K562 (cell line): ENCODE measurements around the gene RIOK3. TPM values are rescaled to one million over a fixed set of nuclear protein-coding genes. Genes with fewer than 3 reads are reported as not detected.

Experiments used
- ARID3A ChIP-seq: IDR thresholded peaks from 2 replicates; pipeline ENCODE4 v1.6.1; 2012; ENCODE audit warnings: low read depth, low read length, improper control_type of control experiment, borderline replicate concordance
- BMI1 ChIP-seq: fragments of 150-350 bp; IDR thresholded peaks from 2 replicates; pipeline ENCODE4 v1.6.1; 2014; ENCODE audit warnings: low read length
- CC2D1A ChIP-seq: fragments of 450-650 bp; IDR thresholded peaks from 2 replicates; pipeline ENCODE4 v1.6.1; 2017; ENCODE audit warnings: mild to moderate bottlenecking
- EHMT2 ChIP-seq: fragments of 450-650 bp; IDR thresholded peaks from 2 replicates; pipeline ENCODE4 v1.6.1; 2018; ENCODE audit warnings: antibody characterized with exemption
- FOXJ3 ChIP-seq: sonication (generic); formaldehyde crosslinking; IDR thresholded peaks from 2 replicates; pipeline ENCODE4 v1.4.0; 2020; ENCODE audit warnings: mild to moderate bottlenecking, missing genetic modification reagents
- MEF2A ChIP-seq: IDR thresholded peaks from 2 replicates; pipeline ENCODE4 v1.6.1; 2011; ENCODE audit warnings: low read depth, mild to moderate bottlenecking, low read length, moderate library complexity; ENCODE audit not compliant: control insufficient read depth
- MEIS2 ChIP-seq: fragments of 450-650 bp; IDR thresholded peaks from 2 replicates; pipeline ENCODE4 v1.6.1; 2014; ENCODE audit warnings: mild to moderate bottlenecking; ENCODE audit not compliant: partially characterized antibody
- NCOA2 ChIP-seq, 2 experiments: fragments of 450-650 bp; IDR thresholded peaks; 2 replicates each; pipeline ENCODE4 v1.6.1; 2018; ENCODE audit warnings: mild to moderate bottlenecking in 2 of 2, moderate library complexity in 1 of 2; ENCODE audit not compliant: partially characterized antibody in 2 of 2
- NR4A1 ChIP-seq, 2 experiments: fragments of 250-450 bp in 1 of 2; fragments of 450-650 bp in 1 of 2; sonication (Bioruptor Pico) in 1 of 2; IDR thresholded peaks; 2 replicates each; pipeline versions ENCODE4 v1.4.0 to v1.6.1; 2016 to 2020; ENCODE audit warnings: mild to moderate bottlenecking in 2 of 2, missing compliant biosample characterization in 1 of 2, missing genetic modification characterization in 1 of 2, moderate library complexity in 1 of 2
- OTX1 ChIP-seq: fragments of 450-650 bp; formaldehyde crosslinking; IDR thresholded peaks from 2 replicates; pipeline ENCODE4 v1.4.0; 2022; ENCODE audit warnings: mild to moderate bottlenecking
- PCBP2 ChIP-seq: fragments of 200-400 bp; formaldehyde crosslinking; IDR thresholded peaks from 2 replicates; pipeline ENCODE4 v1.6.1; 2018; ENCODE audit warnings: low read length, low read depth, mild to moderate bottlenecking, moderate library complexity; ENCODE audit not compliant: poor library complexity, severe bottlenecking
- PTBP1 ChIP-seq: fragments of 200-400 bp; formaldehyde crosslinking; IDR thresholded peaks from 2 replicates; pipeline ENCODE4 v1.6.1; 2017; ENCODE audit warnings: low read depth, low read length
- RBM39 ChIP-seq: fragments of 200-400 bp; formaldehyde crosslinking; optimal IDR thresholded peaks from 2 replicates; pipeline ENCODE3; 2018; ENCODE audit warnings: low read depth, low read length
- SLC30A9 ChIP-seq: fragments of 250-450 bp; sonication (Bioruptor Pico); IDR thresholded peaks from 2 replicates; pipeline ENCODE4 v1.8.0; 2022; ENCODE audit warnings: mild to moderate bottlenecking, moderate library complexity
- SMAD1 ChIP-seq: fragments of 150-350 bp; IDR thresholded peaks from 2 replicates; pipeline ENCODE4 v1.6.1; 2014; ENCODE audit warnings: low read length, low read depth; ENCODE audit not compliant: partially characterized antibody
- SMARCA5 ChIP-seq: fragments of 450-650 bp; IDR thresholded peaks from 2 replicates; pipeline ENCODE4 v1.6.1; 2016
- ZNF143 ChIP-seq: sonication (generic); formaldehyde crosslinking; IDR thresholded peaks from 2 replicates; pipeline ENCODE4 v1.9.0; 2022; ENCODE audit warnings: mild to moderate bottlenecking, missing genetic modification reagents
- ZNF431 ChIP-seq: sonication (generic); formaldehyde crosslinking; IDR thresholded peaks from 2 replicates; pipeline ENCODE4 v1.8.0; 2022; ENCODE audit warnings: mild to moderate bottlenecking, missing genetic modification reagents
- ZNF778 ChIP-seq: fragments of 450-650 bp; formaldehyde crosslinking; IDR thresholded peaks from 2 replicates; pipeline ENCODE4 v1.4.0; 2020; ENCODE audit warnings: mild to moderate bottlenecking, moderate library complexity
- polyA plus RNA-seq, 8 experiments: library from polyadenylated mRNA; depleted of rRNA in 4 of 8; stranded (reverse) in 5 of 8; unstranded in 3 of 8; fragments of >200 nt; fragmentation: Nextera tagmentation in 2 of 8; fragmentation: Illumina TruSeq in 1 of 8; extraction: Ambion mirVana in 2 of 8; extraction: Trizol in 1 of 8; gene quantifications; 2 replicates each; pipeline versions ENCODE4 v1.2.1 to v1.2.3, GENCODE V29; 2011 to 2014; ENCODE audit warnings: inconsistent platforms in 1 of 8, missing spikeins in 1 of 8
- total RNA-seq, 7 experiments: library from RNA; depleted of rRNA in 6 of 7; stranded (reverse); fragments of >200 nt in 6 of 7; fragmentation: Illumina TruSeq in 2 of 7; extraction: Trizol in 2 of 7; gene quantifications; 2 replicates each; pipeline versions ENCODE4 v1.2.1 to v1.2.3, GENCODE V29; 2011 to 2021; ENCODE audit warnings: low replicate concordance in 1 of 7
- TF ChIP-seq, protein P1 (sequence below): fragments of 200-800 bp; sonication (Bioruptor generic); IDR thresholded peaks from 2 replicates; pipeline ENCODE4 v1.6.1; 2016; ENCODE audit warnings: missing genetic modification characterization, missing compliant biosample characterization

RIOK3 gene
- total and polyA plus RNA-seq, 9 of the 15 experiments (the other 6 are each of a cell fraction or from before 2014, with no cell fraction given) = 21.4 to 89.5 (median 62.9) TPM

DNA sequence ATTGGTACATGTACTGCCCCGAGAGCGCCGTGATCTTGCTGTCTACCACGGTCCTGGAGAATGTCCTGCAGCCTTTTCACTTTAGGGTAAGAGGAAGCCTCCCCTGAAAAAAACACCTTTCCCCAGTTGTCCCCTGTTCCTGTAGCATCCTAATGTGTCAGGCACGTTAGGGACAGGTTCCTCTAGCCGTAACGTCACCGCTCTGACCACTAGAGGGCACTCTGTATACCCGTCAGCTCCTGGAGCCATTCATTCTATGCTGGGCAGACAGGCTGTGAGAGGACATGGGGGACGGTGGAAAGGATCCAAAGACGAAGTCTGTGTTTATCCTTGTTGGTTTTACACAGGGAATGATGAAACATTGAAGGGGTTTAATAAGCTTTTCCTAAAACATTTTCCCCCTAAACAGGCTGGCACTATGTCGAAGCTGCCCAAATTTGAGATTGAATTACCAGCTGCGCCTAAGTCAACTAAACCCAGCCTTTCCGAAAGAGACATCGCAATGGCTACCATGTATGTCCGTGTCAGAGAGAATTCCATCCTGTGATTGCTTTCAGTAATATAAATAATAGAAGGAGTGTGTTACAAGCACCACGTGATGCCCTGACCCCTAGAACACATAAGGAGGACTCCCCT is 62.9 kb downstream of the RIOK3 start (continued):
- TF ChIP-seq EHMT2 (no peak), OTX1 (CRISPR knock-in tag) (no peak), ZNF143 (no peak), PCBP2 (no peak), ZNF778 (no peak), ZNF431 (CRISPR knock-in tag) (no peak), NR4A1 (CRISPR knock-in tag; IDR thresholded peaks at IDR 0.05) (no peak), NR4A1 (tag; IDR thresholded peaks at IDR 0.05) (no peak), PTBP1 (no peak), SMARCA5 (no peak), RBM39 (no peak), ARID3A (no peak), NCOA2 (IDR thresholded peaks at IDR 0.05; ENCODE audit: partially characterized antibody in 2 of 2) (no peak), FOXJ3 (CRISPR knock-in tag) (no peak), MEF2A (no peak), MEIS2 (peak; percentile 44), SMAD1 (peak; percentile 28), CC2D1A (no peak), SLC30A9 (CRISPR knock-in tag) (no peak), BMI1 (no peak)
- TF ChIP-seq, protein P1, sequence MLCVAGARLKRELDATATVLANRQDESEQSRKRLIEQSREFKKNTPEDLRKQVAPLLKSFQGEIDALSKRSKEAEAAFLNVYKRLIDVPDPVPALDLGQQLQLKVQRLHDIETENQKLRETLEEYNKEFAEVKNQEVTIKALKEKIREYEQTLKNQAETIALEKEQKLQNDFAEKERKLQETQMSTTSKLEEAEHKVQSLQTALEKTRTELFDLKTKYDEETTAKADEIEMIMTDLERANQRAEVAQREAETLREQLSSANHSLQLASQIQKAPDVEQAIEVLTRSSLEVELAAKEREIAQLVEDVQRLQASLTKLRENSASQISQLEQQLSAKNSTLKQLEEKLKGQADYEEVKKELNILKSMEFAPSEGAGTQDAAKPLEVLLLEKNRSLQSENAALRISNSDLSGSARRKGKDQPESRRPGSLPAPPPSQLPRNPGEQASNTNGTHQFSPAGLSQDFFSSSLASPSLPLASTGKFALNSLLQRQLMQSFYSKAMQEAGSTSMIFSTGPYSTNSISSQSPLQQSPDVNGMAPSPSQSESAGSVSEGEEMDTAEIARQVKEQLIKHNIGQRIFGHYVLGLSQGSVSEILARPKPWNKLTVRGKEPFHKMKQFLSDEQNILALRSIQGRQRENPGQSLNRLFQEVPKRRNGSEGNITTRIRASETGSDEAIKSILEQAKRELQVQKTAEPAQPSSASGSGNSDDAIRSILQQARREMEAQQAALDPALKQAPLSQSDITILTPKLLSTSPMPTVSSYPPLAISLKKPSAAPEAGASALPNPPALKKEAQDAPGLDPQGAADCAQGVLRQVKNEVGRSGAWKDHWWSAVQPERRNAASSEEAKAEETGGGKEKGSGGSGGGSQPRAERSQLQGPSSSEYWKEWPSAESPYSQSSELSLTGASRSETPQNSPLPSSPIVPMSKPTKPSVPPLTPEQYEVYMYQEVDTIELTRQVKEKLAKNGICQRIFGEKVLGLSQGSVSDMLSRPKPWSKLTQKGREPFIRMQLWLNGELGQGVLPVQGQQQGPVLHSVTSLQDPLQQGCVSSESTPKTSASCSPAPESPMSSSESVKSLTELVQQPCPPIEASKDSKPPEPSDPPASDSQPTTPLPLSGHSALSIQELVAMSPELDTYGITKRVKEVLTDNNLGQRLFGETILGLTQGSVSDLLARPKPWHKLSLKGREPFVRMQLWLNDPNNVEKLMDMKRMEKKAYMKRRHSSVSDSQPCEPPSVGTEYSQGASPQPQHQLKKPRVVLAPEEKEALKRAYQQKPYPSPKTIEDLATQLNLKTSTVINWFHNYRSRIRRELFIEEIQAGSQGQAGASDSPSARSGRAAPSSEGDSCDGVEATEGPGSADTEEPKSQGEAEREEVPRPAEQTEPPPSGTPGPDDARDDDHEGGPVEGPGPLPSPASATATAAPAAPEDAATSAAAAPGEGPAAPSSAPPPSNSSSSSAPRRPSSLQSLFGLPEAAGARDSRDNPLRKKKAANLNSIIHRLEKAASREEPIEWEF (CRISPR knock-in tag) = no peak
